ENCODE measurements around the gene HIC1.

HIC1 gene

DNA sequence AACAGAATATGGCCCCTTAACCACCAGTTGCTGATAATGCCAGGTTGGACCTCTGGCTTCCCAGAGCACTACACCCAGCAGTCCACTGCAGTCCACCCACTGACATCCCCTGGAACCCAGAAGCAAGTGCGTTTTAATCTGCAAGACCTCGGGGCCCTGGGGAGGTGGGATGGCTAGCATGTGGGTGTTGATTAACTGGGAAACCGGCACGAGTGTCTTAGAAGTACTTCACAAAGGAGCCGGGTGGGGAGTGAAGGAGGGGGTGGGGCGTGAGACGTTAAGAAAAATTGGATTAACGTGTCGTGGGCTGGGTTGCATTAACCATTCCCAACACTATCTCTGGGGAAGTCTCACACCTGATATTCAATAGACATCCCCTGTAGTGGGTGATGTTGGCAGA lies 6.1 kb upstream of the HIC1 start:
- H3F3A ChIP-seq (ENCODE audit: insufficient read depth): peaks cover 9% of the 10 kb centered on the region; the same call in 1 of the 2 replicates
- no peaks in the 10 kb centered on the region for H3K27me3 ChIP-seq (ENCODE audit: low read length)
- no peaks in the 10 kb centered on the region for H4K20me1 ChIP-seq (ENCODE audit: low read depth, low read length)
- no peak overlapping the region for H2AFZ ChIP-seq (ENCODE audit: low read depth, low read length, severe bottlenecking)
- H3K4me3 ChIP-seq (ENCODE audit: insufficient read depth, low read length, poor library complexity, severe bottlenecking): no peak overlapping the region
- TF ChIP-seq, protein P1, sequence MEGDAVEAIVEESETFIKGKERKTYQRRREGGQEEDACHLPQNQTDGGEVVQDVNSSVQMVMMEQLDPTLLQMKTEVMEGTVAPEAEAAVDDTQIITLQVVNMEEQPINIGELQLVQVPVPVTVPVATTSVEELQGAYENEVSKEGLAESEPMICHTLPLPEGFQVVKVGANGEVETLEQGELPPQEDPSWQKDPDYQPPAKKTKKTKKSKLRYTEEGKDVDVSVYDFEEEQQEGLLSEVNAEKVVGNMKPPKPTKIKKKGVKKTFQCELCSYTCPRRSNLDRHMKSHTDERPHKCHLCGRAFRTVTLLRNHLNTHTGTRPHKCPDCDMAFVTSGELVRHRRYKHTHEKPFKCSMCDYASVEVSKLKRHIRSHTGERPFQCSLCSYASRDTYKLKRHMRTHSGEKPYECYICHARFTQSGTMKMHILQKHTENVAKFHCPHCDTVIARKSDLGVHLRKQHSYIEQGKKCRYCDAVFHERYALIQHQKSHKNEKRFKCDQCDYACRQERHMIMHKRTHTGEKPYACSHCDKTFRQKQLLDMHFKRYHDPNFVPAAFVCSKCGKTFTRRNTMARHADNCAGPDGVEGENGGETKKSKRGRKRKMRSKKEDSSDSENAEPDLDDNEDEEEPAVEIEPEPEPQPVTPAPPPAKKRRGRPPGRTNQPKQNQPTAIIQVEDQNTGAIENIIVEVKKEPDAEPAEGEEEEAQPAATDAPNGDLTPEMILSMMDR (IDR thresholded peaks at IDR 0.05; ENCODE audit: insufficient read depth, low read length, poor library complexity, severe bottlenecking): no peak
- TF ChIP-seq EZH2phosphoT487 (conservative IDR thresholded peaks at IDR 0.05; ENCODE audit: low read length): no peak
- no peaks in the 10 kb centered on the region for H3K9me2 ChIP-seq (replicated peaks; ENCODE audit: insufficient read depth, low read length)
- no peak overlapping the region for H3K4me2 ChIP-seq (ENCODE audit: low read depth, low read length, poor library complexity, severe bottlenecking)
- H3K36me3 ChIP-seq (ENCODE audit: low read length): no peaks in the 10 kb centered on the region
- no peak overlapping the region for H3K27ac ChIP-seq (ENCODE audit: low read depth, low read length)
- H3K79me2 ChIP-seq (ENCODE audit: insufficient read depth, low read length): no peaks in the 10 kb centered on the region
- no peak overlapping the region for H3K9ac ChIP-seq (ENCODE audit: low read length)
- no peaks in the 10 kb centered on the region for H3K9me3 ChIP-seq (ENCODE audit: insufficient read depth, low read length)

DNA sequence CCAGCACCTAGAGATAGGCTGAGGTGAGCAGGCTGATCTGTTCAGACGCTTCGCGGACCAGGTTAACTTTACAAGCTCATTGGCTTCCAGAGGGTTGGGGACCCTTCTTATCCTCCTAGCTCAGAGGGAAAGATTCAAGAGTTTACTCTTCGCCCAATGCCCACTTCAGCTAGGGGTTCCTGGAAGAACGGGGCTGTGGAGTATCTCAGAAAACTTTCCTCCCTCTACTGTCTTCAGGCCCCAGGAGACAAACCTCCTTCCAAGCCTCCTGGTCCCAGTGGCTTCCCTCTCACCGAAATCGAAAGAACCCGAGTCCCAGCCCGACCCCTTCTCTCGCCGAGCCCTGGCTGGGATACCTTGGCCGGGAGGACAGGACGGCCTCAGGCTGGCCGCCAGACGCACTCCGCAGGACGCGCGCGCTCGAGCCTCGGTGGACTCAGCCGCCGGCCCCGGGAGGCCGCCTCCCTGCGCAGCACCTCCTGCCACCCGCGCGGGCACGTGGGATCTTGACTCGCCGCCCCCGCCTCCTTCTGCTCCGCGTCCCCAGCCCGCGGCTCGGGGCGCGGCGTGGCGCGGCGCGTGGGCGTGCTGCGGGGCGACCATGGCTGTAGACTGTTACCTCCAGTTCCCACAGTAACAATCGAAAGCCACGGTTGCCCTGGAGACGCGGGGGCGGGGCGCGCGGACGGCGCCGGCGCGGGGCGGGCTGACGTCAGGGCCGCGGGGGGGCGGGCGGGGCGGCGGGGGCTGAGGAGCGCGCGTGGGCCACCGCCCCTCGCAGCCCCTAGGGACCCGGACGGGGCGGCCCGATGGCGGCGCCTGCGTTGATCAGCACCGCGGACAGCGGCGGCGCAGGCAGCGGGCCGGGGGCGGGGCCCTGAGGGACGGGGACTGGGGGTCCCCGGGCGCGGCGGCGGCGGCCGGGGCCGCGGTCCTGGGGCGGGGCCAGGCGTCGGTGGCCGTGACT lies 5.3 kb upstream of the HIC1 start:
- H3K4me3 ChIP-seq (ENCODE audit: insufficient read depth, low read length, poor library complexity, severe bottlenecking): peak overlapping the region; percentile 56
- no peaks in the 10 kb centered on the region for H3K79me2 ChIP-seq (ENCODE audit: insufficient read depth, low read length)
- H2AFZ ChIP-seq (ENCODE audit: low read depth, low read length, severe bottlenecking): no peak overlapping the region
- no peaks in the 10 kb centered on the region for H4K20me1 ChIP-seq (ENCODE audit: low read depth, low read length)
- H3K9ac ChIP-seq (ENCODE audit: low read length): peak overlapping the region; percentile 20; the same call in 1 of the 2 replicates
- peak overlapping the region; percentile 62 for H3K4me2 ChIP-seq (ENCODE audit: low read depth, low read length, poor library complexity, severe bottlenecking)
- H3K9me3 ChIP-seq (ENCODE audit: insufficient read depth, low read length): no peaks in the 10 kb centered on the region
- no peaks in the 10 kb centered on the region for H3K36me3 ChIP-seq (ENCODE audit: low read length)
- TF ChIP-seq, protein P1 (IDR thresholded peaks at IDR 0.05; ENCODE audit: insufficient read depth, low read length, poor library complexity, severe bottlenecking): no peak
- TF ChIP-seq EZH2phosphoT487 (conservative IDR thresholded peaks at IDR 0.05; ENCODE audit: low read length): no peak
- H3K9me2 ChIP-seq (replicated peaks; ENCODE audit: insufficient read depth, low read length): no peaks in the 10 kb centered on the region
- no peak overlapping the region for H3K27ac ChIP-seq (ENCODE audit: low read depth, low read length)
- no peaks in the 10 kb centered on the region for H3K27me3 ChIP-seq (ENCODE audit: low read length)
- peaks cover 9% of the 10 kb centered on the region; the same call in 1 of the 2 replicates for H3F3A ChIP-seq (ENCODE audit: insufficient read depth)

GRCh38 chr17:2050300-2051060 lies 4.4 kb upstream of the HIC1 start:
- Histone ChIP-seq H3K79me2 (ENCODE audit: insufficient read depth, low read length) (no peaks in the 10 kb centered on the region), H3F3A (ENCODE audit: insufficient read depth) (0 out of 2 replicates have a peak, but pooled peaks cover 9% of the 10 kb centered on the region), H3K9ac (ENCODE audit: low read length) (no peak overlapping the region), H3K27ac (ENCODE audit: low read depth, low read length) (no peak overlapping the region), H2AFZ (ENCODE audit: low read depth, low read length, severe bottlenecking) (no peak overlapping the region), H3K4me3 (ENCODE audit: insufficient read depth, low read length, poor library complexity, severe bottlenecking) (peak overlapping the region; percentile 54), H3K9me2 (replicated peaks; ENCODE audit: insufficient read depth, low read length) (no peaks in the 10 kb centered on the region), H3K9me3 (ENCODE audit: insufficient read depth, low read length) (no peaks in the 10 kb centered on the region), H4K20me1 (ENCODE audit: low read depth, low read length) (no peaks in the 10 kb centered on the region), H3K4me2 (ENCODE audit: low read depth, low read length, poor library complexity, severe bottlenecking) (peak overlapping the region; percentile 53), H3K27me3 (ENCODE audit: low read length) (no peaks in the 10 kb centered on the region), H3K36me3 (ENCODE audit: low read length) (no peaks in the 10 kb centered on the region)
- TF ChIP-seq EZH2phosphoT487 (conservative IDR thresholded peaks at IDR 0.05; ENCODE audit: low read length): no peak
- TF ChIP-seq, protein P1 (IDR thresholded peaks at IDR 0.05; ENCODE audit: insufficient read depth, low read length, poor library complexity, severe bottlenecking): no peak

Data from SU-DHL-6 (cell line).